SK-N-MC (cell line): ENCODE measurements around the gene PRM2.

Experiments
- EZH2 ChIP-seq: fragments of 200-600 bp; sonication (generic); IDR thresholded peaks from one replicate; pipeline ENCODE4 v1.6.1; 2017; ENCODE audit warnings: antibody characterized with exemption
- FOXP2 ChIP-seq: optimal IDR thresholded peaks from 2 replicates; pipeline ENCODE3; 2011; ENCODE audit warnings: mild to moderate bottlenecking, moderate library complexity; ENCODE audit not compliant: insufficient read depth; ENCODE audit errors: extremely low read length, control extremely low read depth
- POLR2AphosphoS5 ChIP-seq: IDR thresholded peaks from 2 replicates; pipeline ENCODE4 v1.6.1; 2012; ENCODE audit warnings: mild to moderate bottlenecking, low read depth, low read length, borderline replicate concordance

GRCh38 chr16:11298143-11298900 lies 22.0 kb upstream of the PRM2 start:
- no peak for TF ChIP-seq EZH2
- no peak for TF ChIP-seq POLR2AphosphoS5
- TF ChIP-seq FOXP2: no peak
